HS-5 (cell line): ENCODE measurements around the gene KLLN.
"Not testable (repeated sequence)": the region's sequence is repeated elsewhere in the genome, so short reads cannot be mapped to it uniquely, and the experiment has no call there.

ENCODE experiments used
- DNase-seq: peaks from one replicate; pipeline ENCODE4 v3.0.0-alpha.2; 2012; ENCODE audit warnings: low read depth

The KLLN gene

DNA sequence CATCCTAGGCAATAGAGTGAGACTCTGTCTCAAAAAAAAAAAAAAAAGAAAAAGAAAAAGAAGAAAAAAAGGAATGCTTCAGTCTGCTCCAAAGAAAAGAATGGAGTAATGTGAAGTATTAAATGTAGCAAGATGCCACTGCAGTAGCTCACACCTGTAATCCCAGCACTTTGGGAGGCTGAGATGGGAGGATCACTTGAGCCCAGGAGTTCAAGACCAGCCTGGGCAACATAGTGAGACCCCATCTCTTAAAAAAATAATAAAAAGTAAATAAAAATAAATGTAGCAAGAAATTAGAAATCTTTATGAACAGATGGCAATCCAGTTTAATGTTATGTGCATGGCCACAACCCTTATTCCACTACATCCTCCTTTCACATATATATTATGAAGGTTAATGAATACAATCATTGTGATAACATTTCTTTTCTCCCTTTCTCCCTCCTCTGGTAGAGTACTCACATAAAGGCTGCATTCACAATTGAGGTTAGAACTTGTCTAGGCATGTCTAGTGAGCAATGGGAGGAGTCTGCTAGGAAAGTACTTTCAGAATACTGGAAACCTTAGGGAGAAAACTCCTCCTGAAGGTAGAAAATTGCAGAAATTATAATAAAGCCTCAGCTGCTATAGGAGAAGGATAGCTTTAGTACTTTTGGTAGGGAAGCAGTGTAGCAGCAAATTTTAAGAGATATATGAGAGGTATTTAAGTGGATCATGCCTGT is 20.4 kb downstream of the KLLN start:
- no peak for DNase-seq

DNA sequence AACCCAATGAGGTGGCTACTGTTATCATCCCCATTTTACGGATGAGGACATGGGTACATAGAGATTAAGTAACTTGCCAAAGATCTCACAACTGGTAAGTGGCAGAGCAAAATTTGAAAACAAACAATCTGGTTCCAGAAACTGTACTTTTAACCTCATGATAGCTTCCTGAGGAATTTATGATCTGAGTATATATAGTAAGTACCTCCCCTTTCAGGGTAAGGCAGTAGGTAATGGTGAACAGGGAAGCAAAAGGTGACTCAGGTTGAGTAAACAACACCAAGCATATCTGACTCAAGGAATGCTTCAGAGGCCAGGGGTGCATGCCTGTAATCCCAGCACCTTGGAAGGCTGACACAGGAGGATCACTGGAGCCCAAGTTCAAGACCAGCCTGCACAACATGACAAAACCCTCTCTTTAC is 21.1 kb downstream of the KLLN start:
- DNase-seq, result no peak

DNA sequence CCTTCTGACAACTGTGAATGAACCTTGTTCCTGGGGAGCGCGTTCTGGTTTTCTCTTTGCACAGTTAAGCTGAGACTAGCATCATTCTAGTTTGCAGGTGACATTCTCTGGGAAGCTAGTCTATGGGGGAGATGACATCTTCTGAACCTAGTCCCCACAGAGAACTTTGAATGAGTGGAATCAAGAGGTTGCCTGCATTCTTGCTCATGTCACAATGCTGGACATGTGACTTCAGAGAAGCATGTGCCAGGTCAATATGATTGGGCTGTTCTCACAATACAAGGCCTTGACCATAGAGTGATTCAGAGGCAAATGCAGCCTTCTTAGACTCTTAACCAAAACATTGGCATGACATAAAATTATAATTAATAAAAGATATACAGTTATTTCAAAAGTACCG is 22.1 kb downstream of the KLLN start:
- no peak for DNase-seq

DNA sequence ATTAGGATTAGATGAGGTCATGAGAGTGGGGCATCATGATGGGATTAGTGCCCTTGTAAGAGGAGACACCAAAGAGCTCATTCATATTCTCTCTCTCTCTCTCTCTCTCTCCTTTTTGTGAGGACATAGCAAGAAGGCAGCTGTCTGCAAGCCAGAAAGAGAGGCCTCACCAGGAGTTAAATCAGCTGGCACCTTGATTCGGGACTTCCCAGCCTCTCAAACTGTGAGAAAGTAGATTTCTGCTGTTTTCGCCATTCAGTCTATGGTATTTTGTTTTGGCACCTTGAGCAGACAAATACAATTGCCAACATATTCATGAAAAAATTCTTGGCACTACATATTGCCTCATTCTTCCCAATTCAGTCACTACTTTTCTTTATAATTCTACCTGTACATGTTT is 24.7 kb downstream of the KLLN start:
- DNase-seq, result no peak

DNA sequence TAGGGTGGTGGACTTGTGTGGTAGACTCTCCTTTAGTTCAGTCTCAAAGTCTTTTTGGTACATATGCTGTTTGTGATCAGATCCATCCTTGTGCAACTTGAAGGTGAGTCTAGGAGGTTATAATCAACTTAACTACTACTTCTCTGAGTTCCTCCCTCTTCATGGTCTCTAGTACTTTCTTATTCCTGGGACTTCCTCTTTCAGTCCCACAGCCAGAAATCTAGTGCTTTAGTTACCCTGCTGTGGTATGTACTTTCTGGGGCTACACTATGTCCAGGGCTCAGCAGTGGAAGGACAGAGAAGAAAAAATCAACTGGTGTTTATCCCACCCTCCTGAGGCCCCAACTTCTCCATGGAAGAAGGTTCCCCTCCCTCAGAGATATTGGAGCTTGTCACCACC is 25.9 kb downstream of the KLLN start:
- DNase-seq, result no peak

DNA sequence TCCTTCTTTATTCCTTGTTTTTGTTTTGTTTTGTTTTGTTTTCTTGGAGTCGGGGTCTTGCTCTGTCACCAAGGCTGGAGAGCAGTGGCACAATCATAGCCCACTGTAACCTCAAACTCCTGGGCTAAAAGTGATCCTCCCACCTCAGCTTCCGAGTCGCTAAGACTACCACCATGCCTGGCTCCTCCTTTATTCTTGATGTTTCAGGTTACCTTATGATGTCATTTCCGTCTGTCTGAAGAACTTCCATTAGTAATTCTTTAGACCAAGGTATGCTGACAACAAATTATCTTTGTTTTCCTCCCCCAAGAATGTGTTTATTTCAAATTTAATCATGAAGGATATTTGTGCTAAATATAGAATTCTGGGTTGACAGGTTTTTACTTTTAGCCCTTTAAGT is 27.2 kb downstream of the KLLN start:
- DNase-seq, result no peak

DNA sequence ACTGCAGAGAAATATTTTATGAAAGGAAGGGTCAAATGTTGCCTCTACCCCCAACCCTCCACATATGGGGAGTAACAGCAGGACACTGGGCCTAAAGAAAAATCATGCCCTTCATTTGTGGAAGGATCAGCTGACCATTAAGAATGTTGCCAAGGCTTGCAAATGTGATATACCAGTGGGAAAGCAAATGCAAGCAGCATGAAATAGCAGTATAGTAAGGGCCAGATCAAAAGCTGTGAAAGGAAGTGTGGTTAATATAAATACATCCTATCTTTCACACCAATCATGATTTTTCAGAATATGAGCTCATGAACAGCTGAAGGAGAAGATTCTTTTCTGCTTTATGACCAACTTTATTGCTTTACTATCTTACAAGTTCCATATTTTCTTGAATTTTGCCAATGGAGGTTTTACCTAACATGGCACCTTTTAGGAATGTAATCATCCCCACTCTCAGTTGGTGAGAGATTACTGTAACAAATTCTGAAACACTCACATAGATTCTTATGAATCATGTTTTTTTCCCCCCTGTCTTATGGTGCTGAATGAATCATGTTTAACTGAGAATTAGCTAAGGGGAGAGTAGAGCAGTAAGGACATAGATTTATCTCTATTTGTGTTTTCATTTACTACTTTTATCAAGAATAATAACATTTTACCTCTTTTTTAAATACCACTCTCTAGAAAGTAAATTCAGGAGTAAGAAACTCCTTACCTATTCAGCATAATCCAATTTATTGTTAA is 33.2 kb downstream of the KLLN start:
- DNase-seq, result no peak

DNA sequence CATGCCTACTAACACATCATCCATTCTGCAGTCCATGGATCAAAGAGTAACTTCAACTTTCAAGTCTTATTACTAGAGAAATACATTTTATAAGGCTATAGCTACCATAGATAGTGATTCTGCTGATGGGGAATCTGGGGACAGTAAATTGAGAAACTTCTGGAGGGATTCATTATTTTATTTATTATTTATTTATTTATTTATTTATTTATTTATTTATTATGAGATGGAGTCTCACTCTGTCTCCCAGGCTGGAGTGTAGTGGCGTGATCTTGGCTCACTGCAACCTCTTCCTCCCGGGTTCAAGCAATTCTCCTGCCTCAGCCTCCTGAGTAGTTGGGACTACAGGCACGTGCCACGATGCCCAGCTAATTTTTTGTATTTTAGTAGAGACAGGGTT is 34.3 kb downstream of the KLLN start:
- DNase-seq, result not testable (repeated sequence)

DNA sequence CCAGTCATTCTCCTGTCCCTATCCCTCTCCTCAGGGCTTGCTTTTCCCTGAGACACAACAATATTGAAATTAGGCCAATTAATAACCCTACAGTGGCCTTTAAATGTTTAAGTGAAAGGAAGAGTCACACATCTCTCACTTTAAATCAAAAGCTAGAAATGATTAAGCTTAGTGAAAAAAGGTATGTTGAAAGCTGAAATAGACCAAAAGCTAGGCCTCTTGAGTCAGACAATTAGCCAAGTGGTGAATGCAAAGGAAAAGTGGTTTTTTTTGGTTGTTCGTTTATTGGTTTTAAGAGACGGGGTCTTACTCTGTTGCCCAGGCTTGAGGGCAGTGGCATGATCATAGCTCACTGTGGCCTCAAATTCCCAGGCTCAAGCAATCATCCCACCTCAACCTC is 35.7 kb downstream of the KLLN start:
- no peak for DNase-seq

DNA sequence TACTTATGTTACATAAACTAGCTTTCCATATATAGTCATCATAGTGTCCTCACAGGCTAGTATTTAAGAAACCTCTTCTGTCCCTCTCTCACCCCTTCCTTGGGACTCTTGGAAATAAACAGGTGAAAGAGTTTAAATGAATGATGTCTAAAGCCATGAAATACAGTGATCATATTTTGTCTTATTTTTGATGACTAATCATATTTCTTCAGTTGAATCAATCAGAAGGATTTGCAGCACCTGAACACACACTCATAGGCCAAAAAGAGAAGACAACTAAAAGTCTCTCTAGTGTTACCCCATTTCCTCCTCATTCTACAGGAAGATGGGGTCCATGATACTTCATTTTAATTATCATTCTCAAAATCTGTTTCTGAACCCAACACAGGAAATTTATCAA is 36.7 kb downstream of the KLLN start:
- no peak for DNase-seq

DNA sequence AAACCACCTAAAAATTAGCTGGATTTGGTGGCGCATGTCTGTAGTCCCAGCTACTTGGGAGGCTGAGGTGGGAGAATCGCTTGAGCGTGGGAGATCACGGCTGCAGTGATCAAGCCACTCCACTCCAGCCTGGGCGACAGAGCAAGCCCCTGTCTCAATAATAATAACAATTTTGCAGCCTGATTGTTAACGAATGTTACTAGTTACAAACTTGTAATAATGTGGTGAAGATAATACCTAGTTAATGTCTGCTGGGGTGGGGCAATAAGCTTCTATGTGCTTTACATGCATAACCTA is 44.1 kb downstream of the KLLN start:
- no peak for DNase-seq

DNA sequence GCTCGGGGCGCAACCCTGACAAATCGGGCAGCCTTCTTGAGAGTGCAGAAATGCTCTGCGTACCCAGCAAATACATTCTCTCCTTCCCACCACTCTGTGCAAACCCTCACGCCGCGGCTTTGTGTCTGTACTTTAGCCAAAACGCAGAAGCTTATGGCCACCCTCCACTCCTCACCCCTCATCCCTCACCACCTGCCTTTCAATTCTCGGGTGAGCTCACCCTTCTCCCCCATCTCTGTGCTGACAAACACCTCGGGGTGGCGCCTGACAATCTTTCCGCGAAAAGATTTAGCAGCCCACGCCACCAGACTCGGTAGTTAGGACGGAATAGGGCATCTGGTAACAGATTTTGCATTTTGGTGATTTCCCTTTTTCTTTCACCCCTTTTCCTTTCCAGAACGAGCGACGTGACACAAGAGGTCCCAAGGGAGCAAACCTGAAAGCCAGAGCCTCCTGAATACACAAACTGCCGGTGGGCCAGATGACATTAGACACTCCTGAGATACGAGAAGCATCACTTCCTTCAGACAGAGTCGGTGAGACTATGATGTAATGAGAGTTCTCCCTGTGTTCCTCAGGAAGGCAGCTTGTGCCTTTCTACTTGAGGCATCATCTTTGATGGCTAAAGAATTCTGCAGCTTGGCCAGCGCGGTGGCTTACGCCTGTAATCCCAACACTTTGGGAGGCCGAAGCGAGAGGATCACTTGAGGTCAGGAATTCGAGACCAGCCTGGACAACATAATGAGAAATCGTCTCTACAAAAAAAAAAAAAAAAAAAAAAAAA is 44.6 kb downstream of the KLLN start:
- no peak for DNase-seq

DNA sequence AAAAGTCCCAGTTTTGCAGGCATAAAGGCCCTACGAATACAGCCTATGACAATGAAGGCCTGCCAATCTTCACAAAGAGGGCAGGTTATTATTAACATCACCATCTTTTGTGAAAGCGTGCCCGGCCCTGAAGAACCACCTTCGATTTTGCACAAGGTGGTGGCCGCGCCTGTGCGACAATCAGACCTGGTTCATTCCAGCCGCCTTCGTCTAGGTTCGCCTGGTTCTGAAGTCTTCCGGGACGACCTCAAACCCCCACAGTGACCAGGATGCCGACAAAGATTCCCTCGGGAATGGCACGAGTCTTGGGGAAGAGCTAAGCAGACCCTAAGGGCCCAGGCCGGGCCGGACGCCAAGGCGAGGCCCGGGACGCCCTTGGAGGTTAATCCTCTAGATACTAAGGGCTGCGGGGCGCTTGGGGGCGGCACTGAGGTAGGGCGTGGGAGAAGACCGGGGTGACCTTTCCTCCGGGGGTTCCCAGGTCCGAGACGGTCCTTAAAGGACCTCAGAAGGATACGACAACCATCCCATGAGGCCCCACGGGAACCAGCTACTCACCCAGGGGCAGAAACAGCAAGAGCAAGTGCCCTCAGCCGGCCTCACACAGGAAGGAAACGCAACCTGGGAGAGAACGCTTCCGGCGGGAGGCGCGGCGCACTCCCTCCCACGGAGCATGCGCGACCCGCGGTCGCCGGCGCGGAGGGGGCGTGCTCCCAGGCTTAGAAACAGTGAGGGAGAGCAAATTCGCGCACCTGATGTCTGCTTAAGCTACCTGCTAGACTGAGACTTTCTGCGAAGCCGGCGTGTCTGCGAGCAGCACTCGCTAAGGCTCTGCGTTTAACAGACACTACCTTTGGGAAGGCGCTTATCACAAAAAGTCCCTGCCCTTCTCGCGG is 45.5 kb downstream of the KLLN start, which contains the start of gene ATAD1:
TSS of gene ATAD1 (minus strand) at position 618 of the 896 bp plus-strand sequence. CDS start 3,627 bp downstream, outside the sequence.
- DNase-seq, result peak; percentile 55

DNA sequence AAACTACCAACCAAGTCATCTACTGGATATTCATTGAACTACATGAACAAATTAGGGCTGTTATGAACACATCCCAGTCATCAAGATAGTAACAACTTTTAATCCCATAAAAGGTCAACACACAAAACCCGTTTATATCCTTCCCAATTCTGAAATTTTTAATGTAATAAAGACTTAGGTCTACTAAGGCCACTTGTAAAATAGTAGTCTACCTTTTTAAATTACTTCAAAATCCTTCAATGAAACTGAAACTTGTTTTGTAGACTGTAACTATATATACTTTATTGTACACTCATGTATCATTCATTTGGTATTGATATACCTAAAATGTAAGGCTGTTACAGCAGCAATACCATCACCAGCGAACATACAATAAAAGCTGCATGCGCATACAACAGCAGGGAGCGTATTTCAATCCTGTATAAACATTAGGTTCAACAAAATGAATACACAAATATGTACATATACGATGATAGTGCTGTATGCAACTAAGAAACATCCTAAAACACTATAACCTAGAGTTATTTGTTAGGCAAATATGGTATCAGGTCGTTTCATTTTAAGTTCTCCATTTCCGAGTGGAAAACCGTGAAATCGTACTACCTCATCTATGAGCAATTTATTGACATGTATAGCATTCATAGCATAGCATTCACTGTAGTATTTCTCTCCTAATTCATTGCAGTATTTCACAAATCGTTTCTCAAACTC is 46.3 kb downstream of the KLLN start:
- DNase-seq, result no peak

DNA sequence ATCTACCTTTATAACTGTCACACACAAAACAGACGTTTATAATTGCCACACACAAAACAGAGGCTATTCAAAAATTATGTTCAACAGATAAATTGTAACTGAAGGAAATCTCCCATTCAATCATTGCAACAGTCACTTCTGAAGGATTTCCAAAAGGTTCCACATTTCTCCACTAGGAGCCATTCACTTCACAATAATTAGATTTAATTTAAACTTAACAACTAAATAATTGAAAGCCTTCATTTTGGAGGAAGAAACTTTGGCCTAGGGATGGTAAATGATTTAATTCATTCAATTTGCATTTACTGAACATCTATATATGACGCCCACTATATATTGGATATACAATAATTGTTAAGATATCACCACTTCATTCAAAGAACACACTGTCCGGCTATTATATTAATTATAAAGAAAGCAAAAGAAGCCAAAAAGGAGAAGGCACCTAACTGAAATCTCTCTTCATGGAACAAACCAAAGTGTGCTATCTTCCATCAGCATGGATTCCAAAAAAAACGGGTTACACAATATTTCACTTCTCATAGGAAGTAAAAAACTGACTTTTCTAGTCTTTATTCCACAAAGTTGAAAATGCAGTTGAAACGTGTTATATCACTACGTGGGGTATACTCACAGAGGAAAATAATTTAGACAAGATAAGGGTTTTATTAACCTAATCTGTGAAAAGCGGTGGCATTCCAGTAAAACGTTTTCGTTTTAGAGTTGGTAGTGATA is 47.0 kb downstream of the KLLN start:
- DNase-seq, result no peak
